Cardiac muscle cell (in vitro differentiated cells and primary cell): ENCODE measurements around the gene ALDH1B1. TPM values are rescaled to one million over a fixed set of nuclear protein-coding genes. Genes with fewer than 3 reads are reported as not detected.

Experiments used
- DNase-seq, 2 donors: peaks; one replicate each; pipeline versions ENCODE4 v3.0.0 to v3.0.0-alpha.2; 2010 to 2017; ENCODE audit warnings: low read depth in 1 of 2, low spot score in 1 of 2
- H3K27ac ChIP-seq: fragments of 200-600 bp; sonication (generic); 2 replicates; pipeline ENCODE4 v1.5.1; 2016
- H3K27me3 ChIP-seq: fragments of 200-600 bp; sonication (generic); 2 replicates; pipeline ENCODE4 v1.6.0; 2016; ENCODE audit warnings: control low read depth
- H3K36me3 ChIP-seq: fragments of 200-600 bp; sonication (generic); 2 replicates; pipeline ENCODE4 v1.5.1; 2016; ENCODE audit warnings: control low read depth
- H3K4me1 ChIP-seq: fragments of 200-600 bp; sonication (generic); 2 replicates; pipeline ENCODE4 v1.8.1; 2017; ENCODE audit warnings: low read depth, mild to moderate bottlenecking, mixed run types
- H3K4me3 ChIP-seq: fragments of 200-600 bp; sonication (generic); 2 replicates; pipeline ENCODE4 v1.5.1; 2016; ENCODE audit warnings: mild to moderate bottlenecking
- H3K9me3 ChIP-seq: fragments of 200-600 bp; sonication (generic); 2 replicates; pipeline ENCODE4 v1.5.1; 2017; ENCODE audit warnings: low read depth, mild to moderate bottlenecking, control low read depth
- CTCF ChIP-seq: IDR thresholded peaks from 2 replicates; pipeline ENCODE4 v1.5.1; 2012; ENCODE audit warnings: low read depth, mild to moderate bottlenecking, low read length
- polyA plus RNA-seq: library from polyadenylated mRNA; unstranded; fragments of >200 nt; fragmentation: Nextera tagmentation; extraction: Ambion mirVana; gene quantifications from 2 replicates; pipeline ENCODE4 v1.2.1, GENCODE V29; 2016
- total RNA-seq: library from RNA; depleted of rRNA; stranded (reverse); fragments of >200 nt; gene quantifications from 2 replicates; pipeline ENCODE4 v1.2.3, GENCODE V29; 2016

ALDH1B1 gene
- total and polyA plus RNA-seq, 2 experiments from 2014 or later, result 31.7 to 34.7 TPM

- peaks cover 11% of the 10 kb centered on the region for H3K27me3 ChIP-seq
- no peak for TF ChIP-seq CTCF
- no peaks in the 10 kb centered on the region for H3K9me3 ChIP-seq
- no peak for DNase-seq
- H3K36me3 ChIP-seq, result no peaks in the 10 kb centered on the region
- no peak overlapping the region for H3K27ac ChIP-seq
- H3K4me3 ChIP-seq, result no peak overlapping the region
- no peaks in the 10 kb centered on the region for H3K4me1 ChIP-seq
Measured at GRCh38 chr9:38406476-38407186, 14.1 kb downstream of the ALDH1B1 start.

GRCh38 chr9:38408719-38409118 lies 16.2 kb downstream of the ALDH1B1 start:
- TF ChIP-seq CTCF, result no peak
- Histone ChIP-seq H3K4me3 (no peak overlapping the region), H3K27ac (no peak overlapping the region), H3K36me3 (no peaks in the 10 kb centered on the region), H3K4me1 (no peaks in the 10 kb centered on the region), H3K9me3 (no peaks in the 10 kb centered on the region), H3K27me3 (peaks cover 11% of the 10 kb centered on the region)
- no peak for DNase-seq

- Histone ChIP-seq H3K36me3 (no peaks in the 10 kb centered on the region), H3K9me3 (no peaks in the 10 kb centered on the region), H3K4me1 (no peaks in the 10 kb centered on the region), H3K27ac (no peak overlapping the region), H3K27me3 (no peaks in the 10 kb centered on the region), H3K4me3 (no peak overlapping the region)
- DNase-seq, result no peak
- no peak for TF ChIP-seq CTCF
Measured at GRCh38 chr9:38412751-38413150, 20.2 kb downstream of the ALDH1B1 start.

- H3K36me3 ChIP-seq, result no peaks in the 10 kb centered on the region
- TF ChIP-seq CTCF, result no peak
Measured at GRCh38 chr9:38413283-38413682, 20.8 kb downstream of the ALDH1B1 start.

GRCh38 chr9:38414040-38414723 lies 21.7 kb downstream of the ALDH1B1 start:
- H3K4me3 ChIP-seq, result no peak overlapping the region
- H3K27me3 ChIP-seq, result no peaks in the 10 kb centered on the region
- H3K27ac ChIP-seq, result no peak overlapping the region
- no peak for DNase-seq
- H3K4me1 ChIP-seq, result peaks cover 2% of the 10 kb centered on the region
- no peak for TF ChIP-seq CTCF
- no peaks in the 10 kb centered on the region for H3K36me3 ChIP-seq
- no peaks in the 10 kb centered on the region for H3K9me3 ChIP-seq

More at GRCh38 chr9:38413283-38413682, 20.8 kb downstream of the ALDH1B1 start:
- Histone ChIP-seq H3K9me3 (no peaks in the 10 kb centered on the region), H3K4me1 (no peaks in the 10 kb centered on the region), H3K27me3 (no peaks in the 10 kb centered on the region), H3K4me3 (no peak overlapping the region), H3K27ac (no peak overlapping the region)
- no peak for DNase-seq
